HepG2 (cell line): ENCODE results near the gene CHRD. TPM values are rescaled to one million over a fixed set of nuclear protein-coding genes. Genes with fewer than 3 reads are reported as not detected.

Experiments
- AGO2 ChIP-seq: fragments of 200-400 bp; formaldehyde crosslinking; optimal IDR thresholded peaks from 2 replicates; pipeline ENCODE3; 2017; ENCODE audit warnings: mild to moderate bottlenecking, low read depth, low read length, moderate library complexity
- FIP1L1 ChIP-seq: fragments of 200-400 bp; formaldehyde crosslinking; IDR thresholded peaks from 2 replicates; pipeline ENCODE4 v1.6.1; 2018; ENCODE audit warnings: low read depth, mild to moderate bottlenecking, low read length, moderate library complexity, borderline replicate concordance; ENCODE audit not compliant: insufficient read depth
- ONECUT2 ChIP-seq: sonication (generic); formaldehyde crosslinking; IDR thresholded peaks from 2 replicates; pipeline ENCODE4 v1.4.0; 2020; ENCODE audit warnings: missing genetic modification reagents
- ZMYM2 ChIP-seq: sonication (generic); formaldehyde crosslinking; IDR thresholded peaks from 2 replicates; pipeline ENCODE4 v1.8.0; 2022; ENCODE audit warnings: mild to moderate bottlenecking, missing genetic modification reagents
- ZNF30 ChIP-seq: sonication (generic); formaldehyde crosslinking; IDR thresholded peaks from 2 replicates; pipeline ENCODE4 v1.5.0; 2020; ENCODE audit warnings: mild to moderate bottlenecking, missing genetic modification reagents
- ZNF747 ChIP-seq: sonication (generic); formaldehyde crosslinking; IDR thresholded peaks from 2 replicates; pipeline ENCODE4 v1.8.1; 2023; ENCODE audit warnings: missing genetic modification reagents, mild to moderate bottlenecking, borderline replicate concordance
- polyA plus RNA-seq, 8 experiments: library from polyadenylated mRNA; depleted of rRNA in 3 of 8; stranded (reverse) in 7 of 8; unstranded in 1 of 8; fragments of >200 nt; fragmentation: Illumina TruSeq in 4 of 8; extraction: Trizol in 4 of 8; gene quantifications; 2 replicates each; pipeline versions ENCODE4 v1.2.1 to v1.2.3, GENCODE V29; 2011 to 2016; ENCODE audit warnings: low read depth in 4 of 8, missing spikeins in 1 of 8, mixed read lengths in 1 of 8; ENCODE audit not compliant: insufficient read depth in 1 of 8
- total RNA-seq, 5 experiments: library from RNA; depleted of rRNA; stranded (reverse); fragments of >200 nt; fragmentation: Illumina TruSeq; extraction: Trizol; gene quantifications; 2 replicates each; pipeline ENCODE4 v1.2.3, GENCODE V29; 2016; ENCODE audit warnings: low read depth in 1 of 5
- TF ChIP-seq, protein P1 (sequence below): sonication (generic); formaldehyde crosslinking; IDR thresholded peaks from 2 replicates; pipeline ENCODE4 v1.5.0; 2020; ENCODE audit warnings: mild to moderate bottlenecking, missing genetic modification reagents, borderline replicate concordance
- TF ChIP-seq, protein P2 (sequence below): sonication (generic); formaldehyde crosslinking; IDR thresholded peaks from 2 replicates; pipeline ENCODE4 v1.4.0; 2020; ENCODE audit warnings: missing genetic modification reagents, borderline replicate concordance
- TF ChIP-seq, protein P3 (sequence below): sonication (generic); formaldehyde crosslinking; conservative IDR thresholded peaks from 2 replicates; pipeline ENCODE4 v1.4.0; 2020; ENCODE audit warnings: missing genetic modification reagents
- TF ChIP-seq, protein P4 (sequence below): sonication (generic); formaldehyde crosslinking; IDR thresholded peaks from 2 replicates; pipeline ENCODE4 v1.8.0; 2022; ENCODE audit warnings: mild to moderate bottlenecking, missing genetic modification reagents; ENCODE audit not compliant: insufficient replicate concordance
- TF ChIP-seq, protein P5 (sequence below): sonication (generic); formaldehyde crosslinking; IDR thresholded peaks from 2 replicates; pipeline ENCODE4 v1.4.0; 2020; ENCODE audit warnings: mild to moderate bottlenecking, missing genetic modification reagents
- TF ChIP-seq, protein P6 (sequence below): sonication (generic); formaldehyde crosslinking; IDR thresholded peaks from 2 replicates; pipeline ENCODE4 v1.5.0; 2020; ENCODE audit warnings: mild to moderate bottlenecking, missing genetic modification reagents, borderline replicate concordance

CHRD gene
- total and polyA plus RNA-seq, 2 of the 13 experiments (the other 11 are each of a cell fraction or from before 2014, with no cell fraction given) = 22.2 to 35.2 TPM

DNA sequence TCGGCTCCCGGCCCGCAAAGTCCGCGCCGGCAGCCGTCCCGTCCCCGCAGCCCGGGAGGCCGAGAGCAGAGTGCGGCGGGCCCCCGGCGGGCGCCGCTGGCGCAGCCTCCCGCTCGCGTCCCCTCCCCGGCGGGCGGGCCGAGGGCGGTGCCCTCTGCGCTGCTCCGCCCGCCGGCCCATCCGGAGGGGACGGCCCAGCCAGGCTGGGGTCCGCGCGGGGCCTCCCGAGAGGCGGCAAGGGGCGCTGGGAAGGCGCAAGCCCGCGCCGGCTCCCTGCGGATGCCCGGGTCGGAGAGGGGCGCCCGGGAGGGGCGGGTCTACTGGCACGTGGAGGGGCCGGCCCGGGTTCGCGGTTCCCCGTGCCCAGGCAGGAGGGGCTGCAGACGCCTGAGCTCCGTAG, 18.3 kb upstream of the CHRD start, which contains the start of the genes CLCN2 and POLR2H (continued):
- TF ChIP-seq, protein P1, sequence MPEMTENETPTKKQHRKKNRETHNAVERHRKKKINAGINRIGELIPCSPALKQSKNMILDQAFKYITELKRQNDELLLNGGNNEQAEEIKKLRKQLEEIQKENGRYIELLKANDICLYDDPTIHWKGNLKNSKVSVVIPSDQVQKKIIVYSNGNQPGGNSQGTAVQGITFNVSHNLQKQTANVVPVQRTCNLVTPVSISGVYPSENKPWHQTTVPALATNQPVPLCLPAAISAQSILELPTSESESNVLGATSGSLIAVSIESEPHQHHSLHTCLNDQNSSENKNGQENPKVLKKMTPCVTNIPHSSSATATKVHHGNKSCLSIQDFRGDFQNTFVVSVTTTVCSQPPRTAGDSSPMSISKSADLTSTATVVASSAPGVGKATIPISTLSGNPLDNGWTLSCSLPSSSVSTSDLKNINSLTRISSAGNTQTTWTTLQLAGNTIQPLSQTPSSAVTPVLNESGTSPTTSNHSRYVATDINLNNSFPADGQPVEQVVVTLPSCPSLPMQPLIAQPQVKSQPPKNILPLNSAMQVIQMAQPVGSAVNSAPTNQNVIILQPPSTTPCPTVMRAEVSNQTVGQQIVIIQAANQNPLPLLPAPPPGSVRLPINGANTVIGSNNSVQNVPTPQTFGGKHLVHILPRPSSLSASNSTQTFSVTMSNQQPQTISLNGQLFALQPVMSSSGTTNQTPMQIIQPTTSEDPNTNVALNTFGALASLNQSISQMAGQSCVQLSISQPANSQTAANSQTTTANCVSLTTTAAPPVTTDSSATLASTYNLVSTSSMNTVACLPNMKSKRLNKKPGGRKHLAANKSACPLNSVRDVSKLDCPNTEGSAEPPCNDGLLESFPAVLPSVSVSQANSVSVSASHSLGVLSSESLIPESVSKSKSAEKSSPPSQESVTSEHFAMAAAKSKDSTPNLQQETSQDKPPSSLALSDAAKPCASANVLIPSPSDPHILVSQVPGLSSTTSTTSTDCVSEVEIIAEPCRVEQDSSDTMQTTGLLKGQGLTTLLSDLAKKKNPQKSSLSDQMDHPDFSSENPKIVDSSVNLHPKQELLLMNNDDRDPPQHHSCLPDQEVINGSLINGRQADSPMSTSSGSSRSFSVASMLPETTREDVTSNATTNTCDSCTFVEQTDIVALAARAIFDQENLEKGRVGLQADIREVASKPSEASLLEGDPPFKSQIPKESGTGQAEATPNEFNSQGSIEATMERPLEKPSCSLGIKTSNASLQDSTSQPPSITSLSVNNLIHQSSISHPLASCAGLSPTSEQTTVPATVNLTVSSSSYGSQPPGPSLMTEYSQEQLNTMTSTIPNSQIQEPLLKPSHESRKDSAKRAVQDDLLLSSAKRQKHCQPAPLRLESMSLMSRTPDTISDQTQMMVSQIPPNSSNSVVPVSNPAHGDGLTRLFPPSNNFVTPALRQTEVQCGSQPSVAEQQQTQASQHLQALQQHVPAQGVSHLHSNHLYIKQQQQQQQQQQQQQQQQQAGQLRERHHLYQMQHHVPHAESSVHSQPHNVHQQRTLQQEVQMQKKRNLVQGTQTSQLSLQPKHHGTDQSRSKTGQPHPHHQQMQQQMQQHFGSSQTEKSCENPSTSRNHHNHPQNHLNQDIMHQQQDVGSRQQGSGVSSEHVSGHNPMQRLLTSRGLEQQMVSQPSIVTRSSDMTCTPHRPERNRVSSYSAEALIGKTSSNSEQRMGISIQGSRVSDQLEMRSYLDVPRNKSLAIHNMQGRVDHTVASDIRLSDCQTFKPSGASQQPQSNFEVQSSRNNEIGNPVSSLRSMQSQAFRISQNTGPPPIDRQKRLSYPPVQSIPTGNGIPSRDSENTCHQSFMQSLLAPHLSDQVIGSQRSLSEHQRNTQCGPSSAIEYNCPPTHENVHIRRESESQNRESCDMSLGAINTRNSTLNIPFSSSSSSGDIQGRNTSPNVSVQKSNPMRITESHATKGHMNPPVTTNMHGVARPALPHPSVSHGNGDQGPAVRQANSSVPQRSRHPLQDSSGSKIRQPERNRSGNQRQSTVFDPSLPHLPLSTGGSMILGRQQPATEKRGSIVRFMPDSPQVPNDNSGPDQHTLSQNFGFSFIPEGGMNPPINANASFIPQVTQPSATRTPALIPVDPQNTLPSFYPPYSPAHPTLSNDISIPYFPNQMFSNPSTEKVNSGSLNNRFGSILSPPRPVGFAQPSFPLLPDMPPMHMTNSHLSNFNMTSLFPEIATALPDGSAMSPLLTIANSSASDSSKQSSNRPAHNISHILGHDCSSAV (CRISPR knock-in tag) = no peak
- TF ChIP-seq ZMYM2 (CRISPR knock-in tag) = no peak
- no peak for TF ChIP-seq ZNF30 (CRISPR knock-in tag)
- no peak for TF ChIP-seq AGO2
- TF ChIP-seq FIP1L1 = no peak
- no peak for TF ChIP-seq ONECUT2
- TF ChIP-seq, protein P2, sequence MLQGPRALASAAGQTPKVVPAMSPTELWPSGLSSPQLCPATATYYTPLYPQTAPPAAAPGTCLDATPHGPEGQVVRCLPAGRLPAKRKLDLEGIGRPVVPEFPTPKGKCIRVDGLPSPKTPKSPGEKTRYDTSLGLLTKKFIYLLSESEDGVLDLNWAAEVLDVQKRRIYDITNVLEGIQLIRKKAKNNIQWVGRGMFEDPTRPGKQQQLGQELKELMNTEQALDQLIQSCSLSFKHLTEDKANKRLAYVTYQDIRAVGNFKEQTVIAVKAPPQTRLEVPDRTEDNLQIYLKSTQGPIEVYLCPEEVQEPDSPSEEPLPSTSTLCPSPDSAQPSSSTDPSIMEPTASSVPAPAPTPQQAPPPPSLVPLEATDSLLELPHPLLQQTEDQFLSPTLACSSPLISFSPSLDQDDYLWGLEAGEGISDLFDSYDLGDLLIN (CRISPR knock-in tag) = no peak
- no peak for TF ChIP-seq ZNF747
- TF ChIP-seq, protein P3, sequence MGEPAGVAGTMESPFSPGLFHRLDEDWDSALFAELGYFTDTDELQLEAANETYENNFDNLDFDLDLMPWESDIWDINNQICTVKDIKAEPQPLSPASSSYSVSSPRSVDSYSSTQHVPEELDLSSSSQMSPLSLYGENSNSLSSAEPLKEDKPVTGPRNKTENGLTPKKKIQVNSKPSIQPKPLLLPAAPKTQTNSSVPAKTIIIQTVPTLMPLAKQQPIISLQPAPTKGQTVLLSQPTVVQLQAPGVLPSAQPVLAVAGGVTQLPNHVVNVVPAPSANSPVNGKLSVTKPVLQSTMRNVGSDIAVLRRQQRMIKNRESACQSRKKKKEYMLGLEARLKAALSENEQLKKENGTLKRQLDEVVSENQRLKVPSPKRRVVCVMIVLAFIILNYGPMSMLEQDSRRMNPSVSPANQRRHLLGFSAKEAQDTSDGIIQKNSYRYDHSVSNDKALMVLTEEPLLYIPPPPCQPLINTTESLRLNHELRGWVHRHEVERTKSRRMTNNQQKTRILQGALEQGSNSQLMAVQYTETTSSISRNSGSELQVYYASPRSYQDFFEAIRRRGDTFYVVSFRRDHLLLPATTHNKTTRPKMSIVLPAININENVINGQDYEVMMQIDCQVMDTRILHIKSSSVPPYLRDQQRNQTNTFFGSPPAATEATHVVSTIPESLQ (CRISPR knock-in tag) = no peak
- TF ChIP-seq, protein P4, sequence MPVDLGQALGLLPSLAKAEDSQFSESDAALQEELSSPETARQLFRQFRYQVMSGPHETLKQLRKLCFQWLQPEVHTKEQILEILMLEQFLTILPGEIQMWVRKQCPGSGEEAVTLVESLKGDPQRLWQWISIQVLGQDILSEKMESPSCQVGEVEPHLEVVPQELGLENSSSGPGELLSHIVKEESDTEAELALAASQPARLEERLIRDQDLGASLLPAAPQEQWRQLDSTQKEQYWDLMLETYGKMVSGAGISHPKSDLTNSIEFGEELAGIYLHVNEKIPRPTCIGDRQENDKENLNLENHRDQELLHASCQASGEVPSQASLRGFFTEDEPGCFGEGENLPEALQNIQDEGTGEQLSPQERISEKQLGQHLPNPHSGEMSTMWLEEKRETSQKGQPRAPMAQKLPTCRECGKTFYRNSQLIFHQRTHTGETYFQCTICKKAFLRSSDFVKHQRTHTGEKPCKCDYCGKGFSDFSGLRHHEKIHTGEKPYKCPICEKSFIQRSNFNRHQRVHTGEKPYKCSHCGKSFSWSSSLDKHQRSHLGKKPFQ (CRISPR knock-in tag) = no peak
- TF ChIP-seq, protein P5, sequence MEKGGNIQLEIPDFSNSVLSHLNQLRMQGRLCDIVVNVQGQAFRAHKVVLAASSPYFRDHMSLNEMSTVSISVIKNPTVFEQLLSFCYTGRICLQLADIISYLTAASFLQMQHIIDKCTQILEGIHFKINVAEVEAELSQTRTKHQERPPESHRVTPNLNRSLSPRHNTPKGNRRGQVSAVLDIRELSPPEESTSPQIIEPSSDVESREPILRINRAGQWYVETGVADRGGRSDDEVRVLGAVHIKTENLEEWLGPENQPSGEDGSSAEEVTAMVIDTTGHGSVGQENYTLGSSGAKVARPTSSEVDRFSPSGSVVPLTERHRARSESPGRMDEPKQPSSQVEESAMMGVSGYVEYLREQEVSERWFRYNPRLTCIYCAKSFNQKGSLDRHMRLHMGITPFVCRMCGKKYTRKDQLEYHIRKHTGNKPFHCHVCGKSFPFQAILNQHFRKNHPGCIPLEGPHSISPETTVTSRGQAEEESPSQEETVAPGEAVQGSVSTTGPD (CRISPR knock-in tag) = no peak
- TF ChIP-seq, protein P6, sequence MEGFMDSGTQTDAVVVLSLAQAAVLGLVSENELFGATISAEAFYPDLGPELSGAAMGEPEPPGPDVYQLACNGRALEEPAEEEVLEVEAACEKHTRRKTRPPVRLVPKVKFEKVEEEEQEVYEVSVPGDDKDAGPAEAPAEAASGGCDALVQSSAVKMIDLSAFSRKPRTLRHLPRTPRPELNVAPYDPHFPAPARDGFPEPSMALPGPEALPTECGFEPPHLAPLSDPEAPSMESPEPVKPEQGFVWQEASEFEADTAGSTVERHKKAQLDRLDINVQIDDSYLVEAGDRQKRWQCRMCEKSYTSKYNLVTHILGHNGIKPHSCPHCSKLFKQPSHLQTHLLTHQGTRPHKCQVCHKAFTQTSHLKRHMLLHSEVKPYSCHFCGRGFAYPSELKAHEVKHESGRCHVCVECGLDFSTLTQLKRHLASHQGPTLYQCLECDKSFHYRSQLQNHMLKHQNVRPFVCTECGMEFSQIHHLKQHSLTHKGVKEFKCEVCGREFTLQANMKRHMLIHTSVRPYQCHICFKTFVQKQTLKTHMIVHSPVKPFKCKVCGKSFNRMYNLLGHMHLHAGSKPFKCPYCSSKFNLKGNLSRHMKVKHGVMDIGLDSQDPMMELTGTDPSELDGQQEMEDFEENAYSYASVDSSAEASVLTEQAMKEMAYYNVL (CRISPR knock-in tag) = no peak
